ENCODE data around the gene AK5. TPM values are rescaled to one million over a fixed set of nuclear protein-coding genes. Genes with fewer than 3 reads are reported as not detected.

AK5 gene
- total and polyA plus RNA-seq, 2 of the 4 experiments (the other 2 are of a cell fraction): 22.5 to 25.8 TPM

GRCh38 chr1:77509051-77509492 lies 227.3 kb downstream of the AK5 start:
- peaks cover 12% of the 10 kb centered on the region for H3K9me1 ChIP-seq (ENCODE audit: insufficient read depth, low read length)
- no peak overlapping the region for H3K4me3 ChIP-seq (ENCODE audit: insufficient read depth, low read depth, low read length)
- H4K91ac ChIP-seq (ENCODE audit: insufficient read depth, low read depth, low read length): peak overlapping the region; percentile 96
- peak overlapping the region; percentile 98 for H2BK15ac ChIP-seq (ENCODE audit: low read depth, low read length)
- dilution Hi-C loops (cut with HindIII; ENCODE audit: low sequenced_read_pairs, unreplicated experiment): no loop called here
- H3K4me2 ChIP-seq (ENCODE audit: low read depth, low read length): no peak overlapping the region
- H3K14ac ChIP-seq (replicated peaks; ENCODE audit: low read depth, low read length): peak overlapping the region; percentile 87
- peak overlapping the region; percentile 94 for H2BK20ac ChIP-seq (ENCODE audit: low read depth, low read length)
- intact Hi-C loops (cut with micrococcal nuclease): no loop called here
- ATAC-seq (ENCODE audit: low read depth): no peak
- H4K20me1 ChIP-seq (ENCODE audit: insufficient read depth, low read length): no peaks in the 10 kb centered on the region
- H4K8ac ChIP-seq (ENCODE audit: low read depth in 2 of 2, low read length in 2 of 2): peak overlapping the region; percentile 58 to 84
- no TSS peak for BruUV-seq (replicated peaks)
- peak overlapping the region; percentile 97 for H3K18ac ChIP-seq (ENCODE audit: low read depth, low read length)
- H3K36me3 ChIP-seq (ENCODE audit: control insufficient read depth, insufficient read depth, low read length): no peaks in the 10 kb centered on the region
- peaks cover 20% of the 10 kb centered on the region for H3K4me1 ChIP-seq (ENCODE audit: control insufficient read depth, insufficient read depth, low read length)
- no peaks in the 10 kb centered on the region for H3K9me3 ChIP-seq (ENCODE audit: control insufficient read depth, insufficient read depth, low read length)
- H3K23ac ChIP-seq (ENCODE audit: low read depth, low read length): peak overlapping the region; percentile 54
- ChIA-PET CTCF (interaction anchor here (1.0 kb wide), 1 partner anchor 14 kb away, joined by 3 read pairs; no protein-coding TSS in a partner anchor), POLR2A (ENCODE audit: unreplicated experiment) (no interaction called here)
- WGBS, 2 experiments (ENCODE audit: extremely low coverage in 2 of 2, insufficient read length in 1 of 2): 60% methylated on average over 1 of the region's 3 CpGs; no CpG with 5 or more reads in 1 of the 2 experiments
- peak overlapping the region; percentile 99 for H4K5ac ChIP-seq (ENCODE audit: low read depth, low read length)
- no peak overlapping the region for H3K56ac ChIP-seq (ENCODE audit: extremely low read depth, insufficient read depth, low read length)
- no peak overlapping the region for H3K9ac ChIP-seq (ENCODE audit: low read depth, low read length)
- no peaks in the 10 kb centered on the region for H3K27me3 ChIP-seq (ENCODE audit: control insufficient read depth, insufficient read depth, low read length)
- peaks cover 4 to 30% of the 10 kb centered on the region in 2 experiments; a peak in 3 of 4 replicates for H3K79me1 ChIP-seq (ENCODE audit: low read depth in 1 of 2, low read length in 2 of 2)
- peak overlapping the region; percentile 89 for H3K4ac ChIP-seq (ENCODE audit: low read depth, low read length)
- peak overlapping the region; percentile 91 for H2AK5ac ChIP-seq (ENCODE audit: low read depth, low read length)
- in situ Hi-C loops (cut with MboI; ENCODE audit: low sequenced_read_pairs): no loop called here
- H2BK120ac ChIP-seq (ENCODE audit: low read depth, low read length): peak overlapping the region; percentile 94
- H2AFZ ChIP-seq (replicated peaks; ENCODE audit: low read length, poor library complexity): no peak overlapping the region
- peak overlapping the region; percentile 87 for H2BK5ac ChIP-seq (ENCODE audit: low read depth, low read length, poor library complexity, severe bottlenecking)
- H2AK9ac ChIP-seq (replicated peaks; ENCODE audit: low read depth, low read length, poor library complexity): no peak overlapping the region
- TF ChIP-seq BHLHE40 (IDR thresholded peaks at IDR 0.05; ENCODE audit: low read depth, low read length) (no peak), RFX5 (IDR thresholded peaks at IDR 0.05; ENCODE audit: low read depth, low read length) (no peak), ELK1 (IDR thresholded peaks at IDR 0.05; ENCODE audit: borderline replicate concordance, low read depth, low read length) (no peak), RAD21 (IDR thresholded peaks at IDR 0.05; ENCODE audit: low read length) (no peak), MXI1 (IDR thresholded peaks at IDR 0.05; ENCODE audit: borderline replicate concordance, low read depth, low read length) (no peak), USF2 (IDR thresholded peaks at IDR 0.05; ENCODE audit: low read depth, low read length) (no peak), RCOR1 (IDR thresholded peaks at IDR 0.05; ENCODE audit: insufficient replicate concordance, low read length) (no peak), CEBPB (IDR thresholded peaks at IDR 0.05; ENCODE audit: low read depth, low read length) (no peak), MAFK (IDR thresholded peaks at IDR 0.05; ENCODE audit: low read depth, low read length) (no peak)
- DNase-seq: no peak
- H3K27ac ChIP-seq (ENCODE audit: insufficient read depth, low read length): peak overlapping the region; percentile 60; the same call in 1 of the 2 replicates
